Left ventricle myocardium superior (tissue), 1 donor: ENCODE measurements around the gene ADAM33. TPM values are rescaled to one million over a fixed set of nuclear protein-coding genes. Genes with fewer than 3 reads are reported as not detected.

Source experiments
- ATAC-seq: fragments of 200-7000 bp; cut with Tn5 transposase; one replicate; pipeline ENCODE4 v1.9.1; 2020; ENCODE audit warnings: mild to moderate bottlenecking, moderate library complexity
- DNase-seq: peaks from one replicate; pipeline ENCODE4 v3.0.0-alpha.2; 2020
- intact Hi-C: fragments of 100-400 bp; cut with micrococcal nuclease; formaldehyde crosslinking; loops from one replicate; pipeline ENCODE4 v1.11.0; 2022
- long read RNA-seq: library from polyadenylated mRNA; unstranded; transcript quantifications from one replicate; pipeline ENCODE4 v2.0.0, GENCODE V29; 2021
- total RNA-seq: library from RNA; stranded (reverse); fragmentation: NEBNext Ultra II Directional; extraction: Animal tissue kit (Norgen Biotek cat#: 25700); gene quantifications from one replicate; pipeline ENCODE4 v1.2.1, GENCODE V29; 2021
- donor health status: DM: no; HTN: yes; CAD: no; lungs with severe emphysema.

Gene ADAM33
- 12.2 TPM for total RNA-seq
- long read RNA-seq, partial matches to known transcripts = 7 of 11 reads
- long read RNA-seq, other reads (novel, unspliced or antisense) = 3 of 11 reads

DNA sequence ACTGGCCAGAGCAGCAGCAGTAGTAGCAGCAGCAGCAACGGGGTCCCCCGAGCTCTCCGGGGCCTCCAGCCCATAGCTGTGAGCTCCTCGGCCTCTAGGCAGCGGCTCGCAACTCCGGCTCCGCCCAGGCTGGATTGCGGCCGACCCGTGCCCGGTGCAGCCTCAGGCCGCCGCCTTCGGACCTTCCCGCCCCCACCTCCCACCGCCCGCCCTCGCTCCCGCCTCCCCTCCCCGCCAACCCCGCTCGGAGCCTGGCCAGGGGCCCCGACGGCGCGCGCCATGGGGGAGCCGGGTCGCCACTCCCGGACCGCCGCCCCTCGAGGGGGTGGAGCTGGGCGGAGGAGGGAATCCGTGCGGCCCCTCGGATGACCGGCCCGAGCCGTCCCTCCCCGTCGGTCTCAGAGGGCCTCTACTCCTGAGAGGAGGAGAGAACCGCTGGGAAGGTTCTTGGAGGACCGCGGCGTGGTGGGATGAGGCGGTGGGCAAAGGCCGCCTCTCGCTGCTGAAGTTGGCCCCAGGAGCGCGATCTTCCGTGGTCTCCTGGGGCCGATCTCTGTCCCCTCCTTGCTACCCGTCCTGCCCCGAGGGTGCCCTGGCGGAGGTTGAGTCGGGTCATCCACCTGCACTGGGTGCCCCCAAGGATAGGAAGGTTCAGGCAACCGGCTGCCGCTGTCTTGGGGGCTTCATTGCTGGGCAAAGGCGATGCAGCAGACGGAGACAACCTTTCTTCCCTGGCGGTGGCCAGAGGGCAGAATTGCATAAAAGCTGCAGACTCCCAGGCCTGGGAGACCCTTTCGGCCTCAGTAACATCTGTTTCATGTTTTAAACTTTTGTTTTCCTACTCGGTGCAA, at the start of gene ADAM33:
ADAM33 (minus strand) TSS at position 80 of the 851 bp plus-strand sequence; CDS start at position 74, 6 bp downstream.
- intact Hi-C loops = no loop called here
- peak; percentile 78 for DNase-seq
- peak; percentile 58 for ATAC-seq

- ATAC-seq (no peak), DNase-seq (no peak)
- intact Hi-C loops = no loop called here
These were observed 49.2 kb upstream of the ADAM33 start for GRCh38 chr20:3730803-3731672.

DNA sequence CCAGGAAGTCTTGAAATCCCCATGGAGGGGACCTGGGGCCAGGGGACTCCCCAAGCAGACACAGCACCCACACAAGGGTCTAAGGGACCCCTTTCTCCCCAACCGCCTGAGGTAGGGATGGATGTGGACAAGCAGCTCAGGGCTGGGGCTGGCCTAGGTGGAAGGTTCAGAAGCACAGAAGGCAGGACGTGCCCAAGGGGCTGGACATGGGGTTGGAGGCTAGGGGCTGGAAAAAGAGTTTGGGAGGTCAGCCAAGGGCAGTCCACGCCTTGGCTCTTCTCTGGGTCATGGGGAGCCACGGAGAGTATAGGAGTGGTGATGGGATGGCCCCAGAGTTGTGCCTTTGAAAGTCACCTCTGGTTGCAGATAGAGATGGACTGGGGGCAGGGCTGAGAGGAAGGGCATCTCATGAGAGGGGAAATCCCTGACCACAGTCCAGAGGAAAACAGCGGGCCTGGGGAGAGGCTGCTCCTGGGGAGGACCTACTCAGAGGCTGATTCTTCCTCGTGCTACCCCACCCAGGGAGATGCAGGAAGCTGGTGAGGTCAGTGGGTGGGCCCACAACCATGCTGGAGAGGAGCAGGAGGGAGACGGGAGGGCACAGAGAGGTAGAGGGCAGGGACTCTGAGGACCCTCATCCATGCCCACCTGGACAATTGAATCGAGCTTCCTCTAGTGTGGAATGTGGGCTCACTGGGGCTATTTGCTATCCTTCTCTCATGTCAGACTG, 48.2 kb upstream of the ADAM33 start:
- ATAC-seq = peak; percentile 42
- peak; percentile 15 for DNase-seq
- intact Hi-C loops = no loop called here

- no peak for DNase-seq
- ATAC-seq = no peak
- intact Hi-C loops = no loop called here
These were observed 47.6 kb upstream of the ADAM33 start for GRCh38 chr20:3729378-3729777.

- ATAC-seq = no peak
- DNase-seq = no peak
- intact Hi-C loops = no loop called here
These were observed 47.1 kb upstream of the ADAM33 start for GRCh38 chr20:3728876-3729275.

- DNase-seq = no peak
- no peak for ATAC-seq
- intact Hi-C loops = no loop called here
These were observed 46.5 kb upstream of the ADAM33 start for GRCh38 chr20:3728354-3728753.

- intact Hi-C loops = no loop called here
- ATAC-seq = peak; percentile 60
- DNase-seq = no peak
These were observed 45.7 kb upstream of the ADAM33 start for GRCh38 chr20:3727401-3728021.

DNA sequence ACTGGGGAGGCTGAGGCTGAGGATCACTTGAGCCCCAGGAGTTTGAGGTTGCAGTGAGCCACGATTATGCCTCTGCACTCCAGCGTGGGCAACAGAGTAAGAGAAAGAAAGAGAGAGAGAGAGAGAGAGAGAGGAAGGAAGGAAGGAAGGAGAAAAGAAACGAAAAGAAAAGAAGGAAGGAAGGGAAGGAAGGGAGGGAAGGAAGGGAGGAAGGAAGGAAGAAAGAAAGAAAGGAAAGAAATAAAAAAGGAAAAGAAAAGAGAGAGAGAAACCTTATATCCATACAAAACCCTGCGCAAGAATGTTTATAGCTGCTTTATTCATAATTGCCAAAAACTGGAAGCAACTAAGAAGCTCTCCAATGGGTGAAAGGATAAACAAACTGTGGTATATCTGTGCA, 42.5 kb upstream of the ADAM33 start:
- no peak for ATAC-seq
- intact Hi-C loops = no loop called here
- DNase-seq = no peak

DNA sequence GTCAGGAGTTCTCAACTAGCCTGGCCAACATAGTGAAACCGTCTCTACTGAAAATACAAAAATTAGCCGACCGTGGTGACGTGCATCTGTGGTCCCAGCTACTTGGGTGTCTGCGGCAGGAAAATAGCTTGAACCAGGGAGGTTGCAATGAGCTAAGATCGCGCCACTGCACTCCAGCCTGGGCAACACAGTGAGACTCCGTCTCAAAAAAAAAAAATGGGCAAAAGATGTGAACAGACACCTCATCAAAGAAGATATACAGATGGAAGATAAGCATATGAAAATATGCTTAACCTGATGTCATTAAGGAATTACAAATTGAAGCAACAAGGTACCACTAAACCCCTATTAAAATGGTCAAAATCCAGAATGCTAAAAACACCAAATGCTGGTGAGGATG, 41.5 kb upstream of the ADAM33 start:
- DNase-seq = no peak
- no peak for ATAC-seq
- intact Hi-C loops = no loop called here

DNA sequence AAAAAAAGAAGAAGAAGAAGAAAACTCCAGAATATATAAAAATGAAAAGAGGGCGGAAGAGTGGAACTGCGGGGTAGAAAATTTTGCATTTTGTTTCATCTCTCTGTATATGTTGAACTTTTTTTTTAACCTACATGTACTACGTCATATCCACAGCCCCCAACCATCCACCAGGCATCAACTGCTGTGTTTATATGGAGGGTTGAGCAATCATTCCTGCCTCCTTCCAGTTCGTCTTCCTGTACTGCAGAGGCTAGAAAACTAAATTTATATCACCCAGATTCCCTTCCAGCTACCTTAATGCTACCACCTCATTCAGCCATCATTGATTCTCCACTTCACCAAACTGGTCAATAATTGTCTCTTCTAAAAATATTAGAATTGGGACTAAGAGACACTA, 40.1 kb upstream of the ADAM33 start:
- intact Hi-C loops = no loop called here
- DNase-seq = no peak
- ATAC-seq = no peak

DNA sequence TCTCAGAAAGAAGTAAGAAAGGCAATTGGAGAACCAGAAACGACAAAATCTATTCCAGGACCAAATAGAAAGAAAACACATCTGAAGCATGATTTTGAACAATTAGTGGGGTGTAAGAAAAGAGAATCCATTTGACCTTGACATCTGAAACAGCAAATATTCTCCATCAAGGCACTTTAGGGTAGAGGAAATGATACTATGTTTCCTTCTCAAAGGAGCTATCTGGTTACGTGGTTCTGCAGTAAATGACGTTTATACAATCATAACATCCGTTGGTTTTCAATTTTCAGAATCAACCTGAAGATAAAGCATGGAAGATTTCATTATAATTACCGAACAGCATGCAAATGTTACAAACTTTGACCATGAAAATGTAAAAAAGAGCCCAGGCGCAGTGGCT, 38.8 kb upstream of the ADAM33 start:
- DNase-seq = no peak
- no peak for ATAC-seq
- intact Hi-C loops = no loop called here

- no peak for DNase-seq
- ATAC-seq = no peak
- intact Hi-C loops = no loop called here
These were observed 38.3 kb upstream of the ADAM33 start for GRCh38 chr20:3720068-3720467.

DNA sequence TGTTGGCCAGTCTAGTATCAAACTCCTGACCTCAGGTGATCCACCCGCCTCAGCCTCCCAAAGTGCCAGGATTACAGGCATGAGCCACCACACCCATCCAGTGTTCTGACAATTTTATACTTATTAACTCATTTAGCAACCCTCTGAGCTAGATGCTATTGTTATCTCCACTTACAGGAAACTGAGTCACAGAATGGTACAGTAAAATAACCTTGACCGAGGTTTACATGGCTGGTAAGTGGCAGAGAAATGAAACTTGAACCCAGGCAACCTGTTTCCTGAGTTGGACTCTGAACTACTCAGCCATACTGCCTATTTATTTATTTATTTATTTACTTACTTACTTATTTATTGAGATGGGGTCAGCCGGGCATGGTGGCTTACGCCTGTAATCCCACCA, 37.2 kb upstream of the ADAM33 start:
- intact Hi-C loops = no loop called here
- ATAC-seq (no peak), DNase-seq (no peak)

- intact Hi-C loops = no loop called here
- DNase-seq (peak; percentile 54), ATAC-seq (peak; percentile 67)
These were observed 34.5 kb upstream of the ADAM33 start for GRCh38 chr20:3716195-3716834.

DNA sequence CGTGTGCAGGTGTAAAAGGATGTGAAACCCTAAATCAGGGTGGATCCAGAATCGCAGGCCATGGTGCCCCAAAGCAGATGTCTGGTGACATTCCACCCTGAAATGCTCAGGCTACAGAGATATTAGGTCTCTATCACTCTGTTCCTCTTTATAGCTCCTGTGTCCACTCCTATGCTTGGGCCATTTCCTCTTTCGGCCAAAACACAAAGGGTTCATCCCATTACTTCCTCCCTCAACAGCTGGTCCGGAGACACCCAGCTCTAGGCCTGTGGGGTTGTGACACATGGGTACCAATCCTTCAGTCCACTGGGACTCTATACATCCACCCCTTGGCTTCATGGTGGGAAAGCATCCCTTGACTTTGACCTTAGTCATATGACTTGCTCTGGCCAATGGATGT, 32.3 kb upstream of the ADAM33 start:
- intact Hi-C loops = no loop called here
- DNase-seq (no peak), ATAC-seq (peak; percentile 43)

DNA sequence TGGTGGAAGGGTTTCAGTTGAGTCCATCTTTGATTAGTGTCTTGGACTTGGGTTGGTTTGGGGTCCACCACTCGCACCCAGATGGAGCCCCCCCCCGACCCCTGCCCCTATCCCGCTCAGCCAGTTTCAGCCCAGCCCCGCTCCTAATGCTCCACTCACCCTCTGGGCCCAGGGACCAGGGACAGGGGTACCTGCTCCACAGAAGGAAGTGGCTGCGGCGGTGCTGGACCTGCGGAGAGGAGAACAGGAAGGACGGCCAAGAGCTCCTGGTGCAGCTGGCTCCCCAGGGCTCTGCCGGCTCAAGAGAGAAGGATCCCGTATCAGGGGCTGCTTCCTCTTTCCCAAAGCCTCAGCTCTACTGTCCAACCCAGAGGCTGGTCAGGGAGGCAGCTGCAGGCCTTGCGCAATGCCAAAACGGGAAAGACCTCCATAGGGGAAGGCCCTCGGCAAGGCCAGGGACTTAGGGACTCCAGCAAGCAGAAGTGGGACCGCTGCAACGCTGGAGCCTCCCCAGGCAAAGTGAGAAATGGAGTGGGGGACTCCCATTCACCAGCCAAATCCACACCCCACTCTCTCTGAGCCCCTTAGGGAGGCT, 30.6 kb upstream of the ADAM33 start, which contains the start of gene SIGLEC1:
SIGLEC1 (minus strand) TSS at position 322 of the 595 bp plus-strand sequence. CDS start 5,472 bp downstream, outside the sequence.
- ATAC-seq (peak; percentile 69), DNase-seq (peak; percentile 77)
- intact Hi-C loops = no loop called here

DNA sequence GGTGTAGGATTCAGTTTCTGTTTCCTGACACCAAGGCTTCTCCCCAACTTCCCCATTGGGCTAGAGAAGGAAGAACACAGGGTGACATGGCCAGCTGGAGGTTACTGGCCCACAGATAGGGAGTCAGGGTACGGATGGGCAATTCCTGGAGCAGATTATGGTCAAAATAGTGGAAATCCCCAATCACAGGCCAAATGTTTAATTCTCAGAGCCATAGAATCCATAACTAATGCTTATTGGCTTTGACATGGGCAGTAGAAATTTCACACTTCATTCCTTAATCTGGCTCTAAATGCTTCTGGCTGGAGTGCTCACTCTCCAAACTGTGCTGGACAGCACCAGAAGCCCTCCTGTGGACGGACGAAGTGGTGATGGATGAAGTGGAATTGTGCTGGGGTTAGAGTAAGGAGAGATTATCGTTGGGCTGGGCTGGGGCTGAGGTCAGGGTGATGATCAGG, 29.7 kb upstream of the ADAM33 start:
- DNase-seq (no peak), ATAC-seq (peak; percentile 41)
- intact Hi-C loops = no loop called here
